ENCODE measurements around the gene GHDC. TPM values are rescaled to one million over a fixed set of nuclear protein-coding genes. Genes with fewer than 3 reads are reported as not detected.

The GHDC gene
- total RNA-seq, 4 donors from 2014 or later = 14.6 to 51.8 (median 20.7) TPM

DNA sequence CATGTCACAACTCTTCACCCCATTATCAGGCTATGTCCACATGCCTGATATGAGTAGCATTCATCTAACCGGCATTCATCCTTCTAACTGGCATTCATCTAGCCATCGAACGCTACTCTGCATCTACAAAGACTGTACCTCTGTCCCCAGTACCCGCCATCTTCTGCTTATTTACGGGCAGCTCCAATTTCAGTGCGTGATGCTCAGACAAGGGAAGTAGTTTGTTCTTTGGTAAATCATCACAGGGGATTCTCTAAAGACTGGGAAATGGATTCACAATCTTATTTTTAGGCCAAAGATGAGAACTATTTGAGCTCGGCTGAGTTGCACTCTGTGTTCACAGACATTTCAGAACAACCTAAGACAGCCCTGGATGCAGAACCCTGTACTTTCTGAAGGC is 42.5 kb upstream of the GHDC start:
- WGBS, 2 donors = 90 to 96% methylated on average over 7 of the region's 7 CpGs

GRCh38 chr17:42233994-42234393 is 39.7 kb upstream of the GHDC start:
- no peak for DNase-seq (ENCODE audit: low spot score in 2 of 2)
- no peak for TF ChIP-seq POLR2A (IDR thresholded peaks at IDR 0.05)
- no peak for TF ChIP-seq CTCF (IDR thresholded peaks at IDR 0.05)
- H3K4me3 ChIP-seq (ENCODE audit: low read depth, poor library complexity, severe bottlenecking) = no peak overlapping the region
- intact Hi-C loops (cut with DNase I; ENCODE audit: low total_unique reads) = no loop called here
- WGBS, 2 donors = 39 to 57% methylated on average over 2 of the region's 2 CpGs

More for the DNA sequence above, 42.5 kb upstream of the GHDC start:
- no peak for DNase-seq (ENCODE audit: low spot score in 2 of 2)
- TF ChIP-seq CTCF (IDR thresholded peaks at IDR 0.05) (no peak), POLR2A (IDR thresholded peaks at IDR 0.05) (no peak)
- intact Hi-C loops (cut with DNase I; ENCODE audit: low total_unique reads) = no loop called here
- no peak overlapping the region for H3K4me3 ChIP-seq (ENCODE audit: low read depth, poor library complexity, severe bottlenecking)

GRCh38 chr17:42233156-42233555 is 38.9 kb upstream of the GHDC start:
- no peak for TF ChIP-seq POLR2A (IDR thresholded peaks at IDR 0.05)
- no peak for TF ChIP-seq CTCF (IDR thresholded peaks at IDR 0.05)
- DNase-seq (ENCODE audit: low spot score in 2 of 2) = peak in 1 of 2 donors; percentile 23
- 96 to 98% methylated on average over 5 of the region's 5 CpGs for WGBS, 2 donors
- intact Hi-C loops (cut with DNase I; ENCODE audit: low total_unique reads) = no loop called here
- H3K4me3 ChIP-seq (ENCODE audit: low read depth, poor library complexity, severe bottlenecking) = no peak overlapping the region

- DNase-seq (ENCODE audit: low spot score in 2 of 2) = no peak
- intact Hi-C loops (cut with DNase I; ENCODE audit: low total_unique reads) = no loop called here
- no peak overlapping the region for H3K4me3 ChIP-seq (ENCODE audit: low read depth, poor library complexity, severe bottlenecking)
- WGBS, 2 donors = 86 to 93% methylated on average over 5 of the region's 5 CpGs
- TF ChIP-seq POLR2A (IDR thresholded peaks at IDR 0.05) = no peak
- TF ChIP-seq CTCF (IDR thresholded peaks at IDR 0.05) = no peak
Measured at GRCh38 chr17:42230225-42230624, 35.9 kb upstream of the GHDC start.

DNA sequence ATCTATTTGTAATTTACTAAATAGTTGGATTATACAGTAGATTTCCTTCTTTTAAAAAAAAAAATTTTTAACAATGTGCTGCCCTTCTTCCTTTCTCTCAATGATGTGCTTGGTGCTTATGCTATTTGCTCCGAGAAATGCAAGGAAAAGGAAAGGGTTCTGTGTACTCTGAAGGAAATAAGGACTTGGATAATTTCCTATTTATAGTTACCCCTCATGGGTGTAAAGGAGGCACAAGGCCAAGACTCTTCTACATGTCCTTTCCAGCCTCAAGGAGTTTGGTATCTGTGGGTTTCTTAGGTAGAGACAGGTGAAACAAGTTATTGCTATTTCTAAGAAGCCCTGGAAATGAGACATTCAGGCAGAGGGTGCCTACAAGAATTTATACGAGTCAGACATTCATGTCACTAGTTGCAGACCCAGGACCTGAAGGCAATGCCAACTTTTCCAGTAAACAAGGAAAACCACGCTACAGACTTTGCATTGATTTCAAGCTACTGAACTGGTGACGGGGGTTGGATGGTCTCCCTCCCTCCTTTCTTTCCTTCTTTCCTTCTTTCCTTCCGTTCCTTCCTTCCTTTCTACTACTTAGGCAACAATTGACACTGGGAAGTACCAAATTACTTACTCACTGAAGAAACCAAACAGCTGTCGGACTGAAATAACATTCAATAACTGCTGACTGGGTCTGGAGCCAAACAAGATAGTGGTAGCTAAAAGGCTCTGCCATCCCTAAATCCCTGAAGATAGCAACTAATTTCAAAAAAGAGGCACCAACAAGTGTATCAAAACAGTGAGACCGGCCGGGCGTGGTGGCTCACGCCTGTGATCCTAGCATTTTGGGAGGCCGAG is 33.8 kb upstream of the GHDC start:
- 74% methylated on average over 11 of the region's 11 CpGs for WGBS, 2 donors
- H3K4me3 ChIP-seq (ENCODE audit: low read depth, poor library complexity, severe bottlenecking) = no peak overlapping the region
- intact Hi-C loops (cut with DNase I; ENCODE audit: low total_unique reads) = no loop called here
- peak in 1 of 2 donors; percentile 4 for DNase-seq (ENCODE audit: low spot score in 2 of 2)
- no peak for TF ChIP-seq CTCF (IDR thresholded peaks at IDR 0.05)
- TF ChIP-seq POLR2A (IDR thresholded peaks at IDR 0.05) = no peak
